WTC11 (cell line): ENCODE measurements around the gene MRC1. TPM values are rescaled to one million over a fixed set of nuclear protein-coding genes. Genes with fewer than 3 reads are reported as not detected.

Source experiments
- ATAC-seq: fragments of 200-7000 bp; cut with Tn5 transposase; 2 replicates; pipeline ENCODE4 v1.10.0; 2021; ENCODE audit warnings: mild to moderate bottlenecking, moderate library complexity
- CTCF ChIA-PET: fragments of 300-600 bp; sonication (Branson Sonifier 250); formaldehyde crosslinking; loops from one replicate; lab custom pipeline; 2021; ENCODE audit warnings: antibody characterized with exemption; lab: Charles Lee
- POLR2A ChIA-PET: fragments of 350-600 bp; sonication (Branson Sonifier 250); formaldehyde crosslinking; loops from one replicate; lab custom pipeline; 2021; ENCODE audit warnings: antibody characterized with exemption; lab: Charles Lee
- DNase-seq: peaks from one replicate; pipeline ENCODE4 v3.0.0; 2021; ENCODE audit warnings: low spot score
- H3K27ac Mint-ChIP-seq: 2 replicates; pipeline ENCODE4 v1.8.0; 2021; ENCODE audit warnings: mixed read lengths
- H3K27me3 Mint-ChIP-seq: 2 replicates; pipeline ENCODE4 v1.8.0; 2021; ENCODE audit warnings: low read depth, mild to moderate bottlenecking, moderate library complexity, mixed read lengths
- H3K36me3 Mint-ChIP-seq: 2 replicates; pipeline ENCODE4 v1.8.0; 2021; ENCODE audit warnings: mixed read lengths
- H3K4me1 Mint-ChIP-seq: 2 replicates; pipeline ENCODE4 v1.8.0; 2022; ENCODE audit warnings: mixed read lengths
- H3K4me3 Mint-ChIP-seq: 2 replicates; pipeline ENCODE4 v1.8.0; 2021; ENCODE audit warnings: mild to moderate bottlenecking, moderate library complexity, mixed read lengths
- H3K9me3 Mint-ChIP-seq: 2 replicates; pipeline ENCODE4 v1.8.0; 2021; ENCODE audit warnings: mixed read lengths
- CDX4 ChIP-seq: fragments of 250-450 bp; sonication (Bioruptor Pico); IDR thresholded peaks from 2 replicates; pipeline ENCODE4 v1.9.0; 2021; ENCODE audit warnings: moderate library complexity, mild to moderate bottlenecking, inconsistent platforms, borderline replicate concordance
- ESRRA ChIP-seq: sonication (generic); formaldehyde crosslinking; IDR thresholded peaks from 2 replicates; pipeline ENCODE4 v1.8.1; 2022; ENCODE audit warnings: mild to moderate bottlenecking, missing genetic modification reagents, borderline replicate concordance
- FOXK1 ChIP-seq: sonication (generic); formaldehyde crosslinking; IDR thresholded peaks from 2 replicates; pipeline ENCODE4 v1.8.0; 2022; ENCODE audit warnings: mild to moderate bottlenecking, moderate library complexity, missing genetic modification reagents
- JUN ChIP-seq: sonication (generic); formaldehyde crosslinking; IDR thresholded peaks from 2 replicates; pipeline ENCODE4 v1.8.0; 2023; ENCODE audit warnings: mild to moderate bottlenecking, missing genetic modification reagents
- MXD4 ChIP-seq: fragments of 250-450 bp; sonication (Bioruptor Pico); IDR thresholded peaks from 2 replicates; pipeline ENCODE4 v1.8.0; 2021; ENCODE audit warnings: mild to moderate bottlenecking, moderate library complexity, borderline replicate concordance
- SOX15 ChIP-seq: fragments of 250-450 bp; sonication (Bioruptor Pico); IDR thresholded peaks from 2 replicates; pipeline ENCODE4 v1.9.0; 2021; ENCODE audit warnings: mild to moderate bottlenecking
- TEAD1 ChIP-seq: sonication (generic); formaldehyde crosslinking; IDR thresholded peaks from 2 replicates; pipeline ENCODE4 v1.8.0; 2022; ENCODE audit warnings: mild to moderate bottlenecking, missing genetic modification reagents
- TP53 ChIP-seq: sonication (generic); formaldehyde crosslinking; IDR thresholded peaks from 2 replicates; pipeline ENCODE4 v1.8.1; 2023; ENCODE audit warnings: mild to moderate bottlenecking, missing genetic modification reagents
- ZNF532 ChIP-seq: fragments of 250-450 bp; sonication (Bioruptor Pico); IDR thresholded peaks from 2 replicates; pipeline ENCODE4 v1.9.0; 2021; ENCODE audit warnings: mild to moderate bottlenecking, borderline replicate concordance
- total RNA-seq: library from RNA; stranded (reverse); gene quantifications from 3 replicates; pipeline ENCODE4 v1.2.3, GENCODE V29; 2021
- TF ChIP-seq, protein P1 (sequence below): sonication (generic); formaldehyde crosslinking; IDR thresholded peaks from 2 replicates; pipeline ENCODE4 v1.8.0; 2023; ENCODE audit warnings: mild to moderate bottlenecking, missing genetic modification reagents
- TF ChIP-seq, protein P2 (sequence below): sonication (generic); formaldehyde crosslinking; conservative IDR thresholded peaks from 2 replicates; pipeline ENCODE4 v1.8.1; 2022; ENCODE audit warnings: mild to moderate bottlenecking, missing genetic modification reagents

Gene MRC1
- total RNA-seq, 1 experiment from 2014 or later = 0.33 TPM

DNA sequence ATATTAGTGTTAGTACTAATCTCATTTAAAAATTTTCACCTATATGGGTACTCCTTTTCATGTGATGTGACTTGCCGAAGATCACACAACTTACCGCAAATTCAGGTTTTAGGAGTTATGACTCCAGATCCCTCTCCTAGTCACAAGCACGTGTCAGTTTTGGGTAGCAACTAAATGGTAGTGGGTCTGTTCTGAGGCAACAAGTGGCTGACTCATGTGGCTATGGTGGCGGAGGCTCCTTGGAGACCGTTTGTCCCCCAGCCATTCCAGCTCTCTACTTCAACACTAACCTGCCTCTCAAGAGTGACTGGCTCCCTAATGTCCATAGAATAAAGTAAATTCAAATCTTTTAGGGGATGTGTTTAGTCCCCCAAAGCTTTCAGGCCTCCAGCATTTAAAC, 39.5 kb downstream of the MRC1 start:
- no peaks in the 10 kb centered on the region for H3K27me3 Mint-ChIP-seq
- ChIA-PET POLR2A (no interaction called here), CTCF (interaction anchor here (1.3 to 1.6 kb wide), 3 partner anchors 368 to 385 kb away, joined by 3 to 14 read pairs (median 6); no protein-coding TSS in a partner anchor)
- H3K9me3 Mint-ChIP-seq = no peaks in the 10 kb centered on the region
- TF ChIP-seq FOXK1 (CRISPR knock-in tag) = no peak
- TF ChIP-seq JUN (CRISPR knock-in tag) = no peak
- TF ChIP-seq TP53 = no peak
- peaks cover 12% of the 10 kb centered on the region for H3K4me1 Mint-ChIP-seq
- H3K36me3 Mint-ChIP-seq = no peaks in the 10 kb centered on the region
- no peak for DNase-seq
- no peak for ATAC-seq
- no peak overlapping the region for H3K4me3 Mint-ChIP-seq
- no peak overlapping the region for H3K27ac Mint-ChIP-seq

DNA sequence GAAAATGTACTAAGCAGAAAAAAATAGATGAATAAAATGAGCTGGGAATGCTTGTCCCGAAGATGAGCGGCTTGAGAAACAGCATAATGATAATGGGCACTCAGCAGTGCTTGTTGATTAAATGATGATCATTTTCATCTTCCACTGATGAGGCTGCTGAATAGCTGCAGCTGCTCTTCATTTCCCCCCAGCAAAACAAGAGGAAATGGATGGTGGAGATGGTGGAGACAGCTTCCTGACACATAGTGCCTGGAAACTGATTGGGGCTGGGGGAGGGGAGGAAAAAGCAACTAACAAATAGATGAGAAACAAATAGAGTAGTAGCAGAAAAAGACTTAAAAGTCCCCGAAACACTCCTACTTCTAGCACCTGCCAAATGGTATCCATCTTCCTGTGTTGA, 41.4 kb downstream of the MRC1 start:
- no peak for ATAC-seq

More for the DNA sequence above, 41.4 kb downstream of the MRC1 start:
- DNase-seq = no peak
- Mint-ChIP-seq H3K27me3 (no peaks in the 10 kb centered on the region), H3K27ac (no peak overlapping the region), H3K36me3 (no peaks in the 10 kb centered on the region), H3K4me1 (peaks cover 12% of the 10 kb centered on the region), H3K4me3 (no peak overlapping the region), H3K9me3 (no peaks in the 10 kb centered on the region)
- TF ChIP-seq MXD4 (CRISPR knock-in tag) (no peak), CDX4 (CRISPR knock-in tag) (no peak), TEAD1 (CRISPR knock-in tag) (no peak), ESRRA (CRISPR knock-in tag) (no peak), ZNF532 (CRISPR knock-in tag) (no peak), SOX15 (no peak)
- TF ChIP-seq, protein P1, sequence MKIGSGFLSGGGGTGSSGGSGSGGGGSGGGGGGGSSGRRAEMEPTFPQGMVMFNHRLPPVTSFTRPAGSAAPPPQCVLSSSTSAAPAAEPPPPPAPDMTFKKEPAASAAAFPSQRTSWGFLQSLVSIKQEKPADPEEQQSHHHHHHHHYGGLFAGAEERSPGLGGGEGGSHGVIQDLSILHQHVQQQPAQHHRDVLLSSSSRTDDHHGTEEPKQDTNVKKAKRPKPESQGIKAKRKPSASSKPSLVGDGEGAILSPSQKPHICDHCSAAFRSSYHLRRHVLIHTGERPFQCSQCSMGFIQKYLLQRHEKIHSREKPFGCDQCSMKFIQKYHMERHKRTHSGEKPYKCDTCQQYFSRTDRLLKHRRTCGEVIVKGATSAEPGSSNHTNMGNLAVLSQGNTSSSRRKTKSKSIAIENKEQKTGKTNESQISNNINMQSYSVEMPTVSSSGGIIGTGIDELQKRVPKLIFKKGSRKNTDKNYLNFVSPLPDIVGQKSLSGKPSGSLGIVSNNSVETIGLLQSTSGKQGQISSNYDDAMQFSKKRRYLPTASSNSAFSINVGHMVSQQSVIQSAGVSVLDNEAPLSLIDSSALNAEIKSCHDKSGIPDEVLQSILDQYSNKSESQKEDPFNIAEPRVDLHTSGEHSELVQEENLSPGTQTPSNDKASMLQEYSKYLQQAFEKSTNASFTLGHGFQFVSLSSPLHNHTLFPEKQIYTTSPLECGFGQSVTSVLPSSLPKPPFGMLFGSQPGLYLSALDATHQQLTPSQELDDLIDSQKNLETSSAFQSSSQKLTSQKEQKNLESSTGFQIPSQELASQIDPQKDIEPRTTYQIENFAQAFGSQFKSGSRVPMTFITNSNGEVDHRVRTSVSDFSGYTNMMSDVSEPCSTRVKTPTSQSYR = no peak
- TF ChIP-seq, protein P2, sequence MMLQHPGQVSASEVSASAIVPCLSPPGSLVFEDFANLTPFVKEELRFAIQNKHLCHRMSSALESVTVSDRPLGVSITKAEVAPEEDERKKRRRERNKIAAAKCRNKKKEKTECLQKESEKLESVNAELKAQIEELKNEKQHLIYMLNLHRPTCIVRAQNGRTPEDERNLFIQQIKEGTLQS (CRISPR knock-in tag) = no peak
- CTCF ChIA-PET = interaction anchor here (1.3 to 2.5 kb wide), 2 partner anchors 49 to 366 kb away, joined by 8 to 9 read pairs; no protein-coding TSS in a partner anchor
- POLR2A ChIA-PET = no interaction called here
